PC-9 (cell line): ENCODE data around the gene NACC2.

Experiments
- EZH2 ChIP-seq: fragments of 200-600 bp; sonication (generic); IDR thresholded peaks from 2 replicates; pipeline ENCODE4 v1.8.0; 2017; ENCODE audit warnings: antibody characterized with exemption, low read depth
- TF ChIP-seq, protein P1 (sequence below): fragments of 200-600 bp; sonication (generic); conservative IDR thresholded peaks from 2 replicates; pipeline ENCODE4 v1.6.1; 2017; ENCODE audit warnings: mixed run types, antibody characterized with exemption, mild to moderate bottlenecking, moderate library complexity

DNA sequence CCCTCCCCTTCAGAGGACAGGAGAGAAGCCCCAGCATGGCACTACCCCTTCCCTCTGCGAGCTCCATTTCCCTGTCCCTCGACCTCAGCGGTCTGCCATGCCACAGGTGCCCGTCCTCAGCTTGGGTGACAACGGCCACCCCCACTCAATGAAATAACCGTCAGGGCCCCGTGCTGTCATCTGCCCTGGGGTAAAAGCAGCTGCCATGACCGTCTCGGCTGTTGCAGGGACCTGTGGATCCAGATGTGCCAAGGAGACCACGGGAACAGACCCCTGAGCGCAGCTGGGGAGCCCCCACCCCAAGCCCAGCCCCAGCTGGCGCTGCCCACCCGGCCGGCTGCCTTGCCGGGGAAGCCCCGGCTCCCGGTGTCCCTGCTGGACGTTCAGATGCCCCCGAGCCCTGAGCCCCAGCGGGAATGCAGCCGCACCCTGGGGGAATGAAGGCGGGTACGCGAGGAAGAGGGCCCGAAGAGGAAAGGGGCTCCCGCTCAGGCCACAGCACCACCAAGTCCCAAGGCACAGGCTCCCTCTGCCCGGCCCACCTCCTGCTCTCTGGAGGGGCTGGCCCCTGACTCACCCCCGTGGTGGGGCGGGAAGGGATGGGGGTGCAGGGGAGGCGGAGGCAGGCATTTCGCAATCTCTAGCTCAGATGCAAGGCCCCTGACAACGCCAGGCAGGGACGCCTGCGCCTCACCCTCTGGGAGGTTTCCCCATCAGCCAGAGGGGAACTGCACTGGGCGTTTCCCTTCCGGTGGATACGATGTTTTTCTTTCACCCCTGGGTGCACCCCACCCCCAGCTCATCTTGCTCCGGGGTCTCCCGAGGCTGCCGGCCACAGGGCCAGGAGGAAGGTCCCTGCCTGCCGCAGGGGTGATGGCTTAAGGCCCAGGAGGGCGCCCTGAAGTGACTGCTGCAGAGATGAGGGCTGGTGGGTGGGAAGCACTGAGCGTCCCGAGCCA is 49.2 kb downstream of the NACC2 start:
- TF ChIP-seq, protein P1, sequence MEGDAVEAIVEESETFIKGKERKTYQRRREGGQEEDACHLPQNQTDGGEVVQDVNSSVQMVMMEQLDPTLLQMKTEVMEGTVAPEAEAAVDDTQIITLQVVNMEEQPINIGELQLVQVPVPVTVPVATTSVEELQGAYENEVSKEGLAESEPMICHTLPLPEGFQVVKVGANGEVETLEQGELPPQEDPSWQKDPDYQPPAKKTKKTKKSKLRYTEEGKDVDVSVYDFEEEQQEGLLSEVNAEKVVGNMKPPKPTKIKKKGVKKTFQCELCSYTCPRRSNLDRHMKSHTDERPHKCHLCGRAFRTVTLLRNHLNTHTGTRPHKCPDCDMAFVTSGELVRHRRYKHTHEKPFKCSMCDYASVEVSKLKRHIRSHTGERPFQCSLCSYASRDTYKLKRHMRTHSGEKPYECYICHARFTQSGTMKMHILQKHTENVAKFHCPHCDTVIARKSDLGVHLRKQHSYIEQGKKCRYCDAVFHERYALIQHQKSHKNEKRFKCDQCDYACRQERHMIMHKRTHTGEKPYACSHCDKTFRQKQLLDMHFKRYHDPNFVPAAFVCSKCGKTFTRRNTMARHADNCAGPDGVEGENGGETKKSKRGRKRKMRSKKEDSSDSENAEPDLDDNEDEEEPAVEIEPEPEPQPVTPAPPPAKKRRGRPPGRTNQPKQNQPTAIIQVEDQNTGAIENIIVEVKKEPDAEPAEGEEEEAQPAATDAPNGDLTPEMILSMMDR: no peak
- TF ChIP-seq EZH2: no peak
